MG63 (cell line): ENCODE results near the gene IL17F. TPM values are rescaled to one million over a fixed set of nuclear protein-coding genes. Genes with fewer than 3 reads are reported as not detected.

ENCODE experiments used
- DNase-seq: peaks from one replicate; pipeline ENCODE4 v3.0.0-alpha.2; 2020
- H3K27me3 ChIP-seq: fragments of 250-450 bp; sonication (Bioruptor Pico); 2 replicates; pipeline ENCODE4 v1.5.1; 2020; ENCODE audit warnings: mild to moderate bottlenecking, moderate library complexity
- H3K36me3 ChIP-seq: fragments of 250-450 bp; sonication (Bioruptor Pico); 2 replicates; pipeline ENCODE4 v1.5.1; 2020; ENCODE audit warnings: mild to moderate bottlenecking, moderate library complexity
- H3K4me3 ChIP-seq: fragments of 250-450 bp; sonication (Bioruptor Pico); 2 replicates; pipeline ENCODE4 v1.5.1; 2020; ENCODE audit warnings: mild to moderate bottlenecking, moderate library complexity
- H3K9me3 ChIP-seq: fragments of 250-450 bp; sonication (Bioruptor Pico); 2 replicates; pipeline ENCODE4 v1.5.1; 2020; ENCODE audit warnings: mild to moderate bottlenecking, moderate library complexity
- total RNA-seq: library from RNA; depleted of rRNA; stranded (reverse); fragments of >200 nt; shearing (Covaris generic); gene quantifications from 2 replicates; pipeline ENCODE4 v1.2.3, GENCODE V29; 2014; ENCODE audit warnings: low replicate concordance

IL17F gene
- total RNA-seq, 1 experiment from 2014 or later, result not detected

DNA sequence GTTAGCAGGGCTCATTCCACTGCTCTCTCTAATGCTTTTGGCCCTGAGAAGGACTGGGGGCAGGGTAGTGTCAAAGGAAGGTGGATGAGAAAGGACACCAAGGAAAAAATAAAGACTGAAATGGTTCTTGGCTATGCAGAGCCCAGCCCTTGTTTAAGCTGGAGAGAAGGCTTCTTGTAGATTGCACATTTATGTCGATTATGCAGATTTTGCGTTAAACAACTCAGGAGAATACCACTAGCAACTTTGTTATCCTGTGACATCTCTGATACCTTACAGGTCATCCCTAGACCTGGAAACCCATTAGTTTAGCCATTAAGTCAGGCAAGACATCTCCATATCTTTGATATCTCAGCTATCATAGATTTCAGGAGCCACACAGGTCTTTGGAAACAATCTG, 11.1 kb upstream of the IL17F start:
- H3K9me3 ChIP-seq, result no peaks in the 10 kb centered on the region

GRCh38 chr6:52254731-52255378, 10.6 kb upstream of the IL17F start:
- Histone ChIP-seq H3K27me3 (peaks cover 49% of the 10 kb centered on the region), H3K9me3 (no peaks in the 10 kb centered on the region), H3K4me3 (no peak overlapping the region), H3K36me3 (peaks cover 4% of the 10 kb centered on the region; the same call in 1 of the 2 replicates)
- DNase-seq, result no peak

More for the DNA sequence above, 11.1 kb upstream of the IL17F start:
- no peak for DNase-seq
- Histone ChIP-seq H3K36me3 (peaks cover 5% of the 10 kb centered on the region), H3K27me3 (peaks cover 43% of the 10 kb centered on the region), H3K4me3 (no peak overlapping the region)

DNA sequence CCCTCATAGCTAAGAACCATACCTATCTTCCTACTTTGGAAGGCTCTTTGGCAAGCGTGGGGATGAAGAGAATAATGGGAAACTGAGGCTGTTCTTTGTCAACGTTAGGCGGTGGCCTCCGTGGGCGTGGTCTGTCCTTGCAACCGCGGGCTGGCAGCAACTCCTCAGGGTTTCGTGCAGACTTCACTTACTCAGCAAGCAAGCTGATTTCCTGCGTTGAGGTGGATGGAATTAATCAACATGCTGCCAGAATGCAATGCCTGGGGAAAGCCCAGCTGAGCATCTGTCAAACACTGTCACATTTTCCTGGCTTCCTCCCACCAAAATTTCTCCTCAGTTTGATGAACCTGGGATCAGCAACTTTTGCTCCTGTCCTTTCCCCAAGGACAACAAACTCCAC, 9.2 kb upstream of the IL17F start:
- Histone ChIP-seq H3K36me3 (no peaks in the 10 kb centered on the region), H3K9me3 (no peaks in the 10 kb centered on the region), H3K4me3 (no peak overlapping the region), H3K27me3 (peaks cover 62% of the 10 kb centered on the region)
- DNase-seq, result peak; percentile 82

DNA sequence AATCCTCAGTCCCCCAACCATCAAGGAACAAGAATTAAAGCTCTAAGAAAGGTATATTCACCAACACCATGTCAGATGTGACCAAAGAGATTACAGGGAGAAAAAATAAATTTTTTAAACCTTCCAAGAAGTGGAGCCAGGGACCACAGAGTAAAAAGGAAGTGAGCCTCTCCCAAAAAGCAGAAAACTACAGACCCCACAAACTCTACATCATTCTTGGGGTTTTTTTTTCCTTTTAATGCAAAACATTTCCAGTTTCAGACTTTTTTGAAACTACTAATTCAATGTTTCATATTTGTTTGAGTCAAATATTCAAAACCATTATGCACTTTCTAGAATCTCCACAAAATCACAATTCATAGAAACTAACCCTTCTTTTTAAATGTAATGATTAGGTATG, 6.8 kb upstream of the IL17F start:
- Histone ChIP-seq H3K27me3 (peaks cover 79% of the 10 kb centered on the region), H3K9me3 (no peaks in the 10 kb centered on the region)
- DNase-seq, result no peak

GRCh38 chr6:52249078-52249477, 4.8 kb upstream of the IL17F start:
- DNase-seq, result no peak
- Histone ChIP-seq H3K36me3 (no peaks in the 10 kb centered on the region), H3K9me3 (no peaks in the 10 kb centered on the region), H3K4me3 (no peak overlapping the region), H3K27me3 (peaks cover 85% of the 10 kb centered on the region)

More for the DNA sequence above, 6.8 kb upstream of the IL17F start:
- no peak overlapping the region for H3K4me3 ChIP-seq
- H3K36me3 ChIP-seq, result no peaks in the 10 kb centered on the region

DNA sequence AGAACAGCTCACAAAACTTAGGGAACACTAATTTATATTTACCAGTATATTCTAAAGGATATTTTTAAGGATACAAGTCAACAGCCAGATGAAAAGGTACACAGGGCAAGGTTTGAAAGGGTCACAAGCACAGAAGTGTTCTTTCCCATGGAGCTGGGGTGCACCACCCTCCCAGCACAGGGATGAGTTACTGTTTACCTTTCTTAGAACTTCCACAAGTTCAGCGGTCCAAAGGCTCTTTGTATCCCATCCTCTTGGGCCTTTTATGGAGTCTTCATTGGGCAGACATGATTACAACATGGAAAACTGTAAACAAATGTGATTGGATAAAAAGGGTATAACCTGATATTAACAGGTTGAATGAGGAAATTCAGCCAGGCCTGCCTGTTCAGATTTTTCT, 1.1 kb upstream of the IL17F start:
- Histone ChIP-seq H3K9me3 (no peaks in the 10 kb centered on the region), H3K4me3 (no peak overlapping the region), H3K27me3 (peaks cover 65% of the 10 kb centered on the region), H3K36me3 (no peaks in the 10 kb centered on the region)
- no peak for DNase-seq

DNA sequence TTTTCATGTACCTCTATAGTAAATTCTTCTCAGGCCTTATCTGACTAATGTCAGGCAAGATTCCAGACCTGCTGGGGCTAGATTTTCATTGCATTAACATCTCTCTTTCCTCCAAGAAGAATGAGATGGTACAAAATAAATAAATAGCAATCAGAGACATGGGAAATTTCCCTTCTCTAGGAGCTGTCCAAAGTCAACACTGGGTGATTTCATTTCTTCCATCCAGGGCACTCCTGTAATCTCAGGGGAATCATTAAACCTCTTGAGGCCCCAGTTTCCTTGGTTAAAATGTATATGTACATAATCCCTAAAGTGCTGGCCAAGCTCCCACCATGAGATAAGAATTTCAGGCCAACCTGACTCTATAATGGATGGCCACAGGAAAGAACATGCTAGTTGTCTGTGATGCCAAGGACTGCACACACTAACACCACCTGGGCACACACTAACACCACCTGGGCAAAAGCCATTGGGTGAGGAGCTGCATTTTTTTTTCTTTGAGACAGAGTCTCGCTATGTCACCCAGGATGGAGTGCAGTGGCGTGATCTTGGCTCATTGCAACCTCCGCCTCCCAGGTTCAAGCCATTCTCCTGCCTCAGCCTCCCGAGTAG, 912 bp downstream of the IL17F start:
- peaks cover 59% of the 10 kb centered on the region for H3K27me3 ChIP-seq
- DNase-seq, result peak; percentile 80
- H3K4me3 ChIP-seq, result no peak overlapping the region
- H3K9me3 ChIP-seq, result no peaks in the 10 kb centered on the region
- no peaks in the 10 kb centered on the region for H3K36me3 ChIP-seq

DNA sequence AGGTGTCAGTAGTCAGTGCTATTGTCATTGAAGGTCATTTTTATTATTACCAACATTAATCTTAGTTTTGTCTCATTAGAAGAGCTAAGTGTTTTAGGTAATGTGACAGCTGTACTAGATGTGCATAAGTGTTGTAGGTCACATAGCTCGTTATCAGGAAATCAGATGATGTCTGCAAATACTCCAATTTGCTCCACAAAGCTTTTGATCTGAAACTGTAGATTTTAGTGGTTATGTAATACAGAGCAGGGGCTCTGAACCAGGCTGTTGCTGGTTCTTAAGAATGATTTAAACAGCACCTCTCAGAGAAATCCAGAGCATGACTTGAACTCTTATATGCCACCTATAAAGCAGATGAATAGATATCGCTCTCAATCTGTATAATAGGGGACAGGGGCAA, 2.5 kb downstream of the IL17F start:
- H3K36me3 ChIP-seq, result no peaks in the 10 kb centered on the region
- H3K4me3 ChIP-seq, result no peak overlapping the region
- H3K27me3 ChIP-seq, result peaks cover 59% of the 10 kb centered on the region
- no peak for DNase-seq
- H3K9me3 ChIP-seq, result no peaks in the 10 kb centered on the region

- peaks cover 44% of the 10 kb centered on the region for H3K27me3 ChIP-seq
- peak; percentile 95 for DNase-seq
- no peaks in the 10 kb centered on the region for H3K9me3 ChIP-seq
- H3K4me3 ChIP-seq, result no peak overlapping the region
- H3K36me3 ChIP-seq, result no peaks in the 10 kb centered on the region
These were observed 10.1 kb downstream of the IL17F start for GRCh38 chr6:52233975-52234823.

GRCh38 chr6:52233005-52233404, 11.3 kb downstream of the IL17F start:
- no peaks in the 10 kb centered on the region for H3K36me3 ChIP-seq
- DNase-seq, result no peak
- H3K27me3 ChIP-seq, result peaks cover 34% of the 10 kb centered on the region
- H3K4me3 ChIP-seq, result no peak overlapping the region
- no peaks in the 10 kb centered on the region for H3K9me3 ChIP-seq

DNA sequence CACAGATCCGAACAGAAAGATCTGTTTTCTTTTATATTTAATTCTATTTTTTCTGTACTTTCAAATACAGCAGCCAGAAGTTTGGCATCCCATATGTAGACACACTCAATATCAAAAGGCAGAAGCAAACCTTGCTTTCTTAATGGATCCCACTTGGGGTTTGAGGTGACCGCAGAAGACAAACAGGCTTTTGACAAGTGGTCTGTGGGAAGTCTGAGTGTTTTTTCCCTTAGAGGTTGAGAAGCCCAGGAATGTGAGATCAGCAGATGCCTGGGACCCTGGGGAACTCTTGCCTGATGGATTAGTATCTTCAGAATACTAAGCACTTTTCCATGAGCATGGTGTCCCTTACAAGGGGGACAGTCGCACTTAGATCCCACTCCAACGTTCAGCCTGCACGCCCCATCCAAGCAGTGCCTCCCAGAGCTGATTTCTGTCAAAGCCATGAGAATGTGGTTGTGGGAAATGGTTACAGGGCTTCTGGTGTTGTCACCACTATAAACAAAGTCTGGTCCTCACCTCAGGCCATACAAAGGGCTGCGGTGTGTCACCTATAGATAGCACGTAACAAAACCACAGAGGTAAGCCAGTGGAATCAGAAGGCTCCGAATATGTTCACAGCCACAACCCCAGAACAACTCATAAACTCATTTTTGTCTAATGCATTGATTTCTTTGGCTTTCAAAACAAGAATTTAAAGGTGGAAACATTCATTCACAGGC, 12.7 kb downstream of the IL17F start:
- Histone ChIP-seq H3K9me3 (no peaks in the 10 kb centered on the region), H3K36me3 (no peaks in the 10 kb centered on the region), H3K4me3 (no peak overlapping the region), H3K27me3 (peaks cover 32% of the 10 kb centered on the region)
- no peak for DNase-seq

DNA sequence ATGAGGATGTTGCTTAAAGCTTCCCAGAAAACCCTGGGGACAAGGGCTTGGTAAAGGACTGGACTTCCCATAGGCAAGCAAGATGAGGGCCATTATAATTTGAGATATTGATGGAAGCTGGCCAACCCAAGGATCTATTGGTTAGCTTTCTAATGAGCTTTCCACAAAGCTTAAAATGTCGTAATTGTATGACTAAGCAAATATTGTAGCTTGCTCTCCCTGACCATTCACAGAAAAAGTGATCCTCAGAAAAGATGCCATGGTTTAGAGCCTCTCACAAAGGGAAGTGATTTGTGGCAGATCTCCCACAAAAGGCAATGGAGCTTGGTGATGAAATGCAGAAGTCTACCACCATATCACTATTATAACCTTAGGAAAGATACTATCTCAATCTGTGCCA, 13.6 kb downstream of the IL17F start:
- Histone ChIP-seq H3K27me3 (peaks cover 24% of the 10 kb centered on the region), H3K9me3 (no peaks in the 10 kb centered on the region), H3K4me3 (no peak overlapping the region), H3K36me3 (no peaks in the 10 kb centered on the region)
- no peak for DNase-seq

DNA sequence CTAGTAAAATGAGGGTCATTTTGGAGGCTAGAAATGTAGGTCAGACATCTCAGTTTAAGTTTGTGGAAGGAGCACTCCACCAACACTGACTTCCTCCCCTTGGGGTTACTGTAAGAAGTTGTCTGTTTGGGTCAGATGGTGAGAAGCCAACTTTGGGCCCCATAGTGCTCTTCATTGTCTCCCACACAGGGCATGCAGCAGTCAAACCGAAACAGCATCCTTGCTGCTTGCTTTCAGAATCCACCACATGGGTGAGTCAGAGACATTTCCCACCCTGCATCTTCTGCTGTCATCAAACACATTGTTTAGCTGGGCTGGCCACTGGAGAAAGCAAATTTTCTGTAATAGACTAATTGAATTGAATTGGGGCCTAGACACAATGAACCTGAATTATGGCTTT, 16.8 kb downstream of the IL17F start:
- no peaks in the 10 kb centered on the region for H3K9me3 ChIP-seq
- DNase-seq, result no peak
- H3K27me3 ChIP-seq, result peaks cover 42% of the 10 kb centered on the region
- no peaks in the 10 kb centered on the region for H3K36me3 ChIP-seq
- no peak overlapping the region for H3K4me3 ChIP-seq

DNA sequence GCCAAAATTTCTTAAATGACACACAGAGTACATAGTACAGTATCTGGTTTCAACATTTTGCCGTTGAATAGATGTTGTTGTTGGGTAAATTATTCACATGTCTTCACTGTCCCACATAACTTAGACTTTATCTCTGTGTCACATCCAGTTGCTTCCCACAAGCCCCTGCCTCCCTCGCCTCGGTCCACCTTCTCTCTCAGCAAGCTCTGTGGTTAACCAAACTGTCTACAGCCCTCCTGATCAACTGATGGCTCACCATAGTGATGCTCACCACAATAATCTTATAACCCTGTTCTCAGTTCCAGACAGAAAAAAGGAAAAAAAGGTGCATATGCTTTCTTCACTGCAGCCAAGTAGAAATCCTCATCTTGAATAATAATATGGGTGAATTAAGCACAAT, 23.0 kb downstream of the IL17F start:
- no peaks in the 10 kb centered on the region for H3K36me3 ChIP-seq
- no peaks in the 10 kb centered on the region; the same call in 1 of the 2 replicates for H3K9me3 ChIP-seq
- H3K27me3 ChIP-seq, result peaks cover 69% of the 10 kb centered on the region
- DNase-seq, result no peak
- no peak overlapping the region for H3K4me3 ChIP-seq

GRCh38 chr6:52217761-52218160, 26.5 kb downstream of the IL17F start:
- DNase-seq, result no peak
- H3K9me3 ChIP-seq, result no peaks in the 10 kb centered on the region; the same call in 1 of the 2 replicates
- H3K27me3 ChIP-seq, result peaks cover 74% of the 10 kb centered on the region
- H3K36me3 ChIP-seq, result no peaks in the 10 kb centered on the region
- no peak overlapping the region for H3K4me3 ChIP-seq

GRCh38 chr6:52216932-52217575, 27.2 kb downstream of the IL17F start:
- Histone ChIP-seq H3K27me3 (peaks cover 74% of the 10 kb centered on the region), H3K36me3 (no peaks in the 10 kb centered on the region), H3K9me3 (no peaks in the 10 kb centered on the region; the same call in 1 of the 2 replicates), H3K4me3 (no peak overlapping the region)
- no peak for DNase-seq
